Measurements from ENCODE around the gene TANGO2.

TANGO2 gene

GRCh38 chr22:19995611-19996339, 25.1 kb upstream of the TANGO2 start:
- Histone ChIP-seq H2AFZ (ENCODE audit: low read depth, low read length) (no peak overlapping the region), H3K9me3 (ENCODE audit: insufficient read depth, low read length, severe bottlenecking) (no peaks in the 10 kb centered on the region), H4K20me1 (ENCODE audit: insufficient read depth, low read length) (peaks cover 23% of the 10 kb centered on the region; the same call in 1 of the 2 replicates), H3K36me3 (ENCODE audit: insufficient read depth, low read length) (no peaks in the 10 kb centered on the region), H3K4me3 (ENCODE audit: low read depth in 1 of 2, low read length in 2 of 2) (no peak overlapping the region), H3K79me2 (ENCODE audit: insufficient read depth, low read length) (no peaks in the 10 kb centered on the region), H3K9ac (ENCODE audit: low read depth, low read length) (no peak overlapping the region), H3K27ac (ENCODE audit: low read length) (no peak overlapping the region), H3K4me2 (ENCODE audit: insufficient read depth, low read length) (no peak overlapping the region), H3K4me1 (ENCODE audit: insufficient read depth, low read length) (no peaks in the 10 kb centered on the region), H3K27me3 (ENCODE audit: insufficient read depth, low read length, poor library complexity) (no peaks in the 10 kb centered on the region)
- no peak for ATAC-seq (ENCODE audit: insufficient read depth, low read depth)
- DNase-seq = no peak
- TF ChIP-seq EZH2 (IDR thresholded peaks at IDR 0.05; ENCODE audit: borderline replicate concordance, low read depth, low read length, severe bottlenecking) = no peak
- TF ChIP-seq CTCF (IDR thresholded peaks at IDR 0.05; ENCODE audit: borderline replicate concordance, extremely low read depth, low read length, poor library complexity, severe bottlenecking) = no peak

- Histone ChIP-seq H3K27ac (ENCODE audit: low read length) (no peak overlapping the region), H4K20me1 (ENCODE audit: insufficient read depth, low read length) (peaks cover 18% of the 10 kb centered on the region; the same call in 1 of the 2 replicates), H3K4me2 (ENCODE audit: insufficient read depth, low read length) (no peak overlapping the region), H2AFZ (ENCODE audit: low read depth, low read length) (no peak overlapping the region), H3K79me2 (ENCODE audit: insufficient read depth, low read length) (no peaks in the 10 kb centered on the region), H3K4me3 (ENCODE audit: low read depth in 1 of 2, low read length in 2 of 2) (no peak overlapping the region), H3K4me1 (ENCODE audit: insufficient read depth, low read length) (no peaks in the 10 kb centered on the region), H3K36me3 (ENCODE audit: insufficient read depth, low read length) (no peaks in the 10 kb centered on the region), H3K27me3 (ENCODE audit: insufficient read depth, low read length, poor library complexity) (no peaks in the 10 kb centered on the region), H3K9ac (ENCODE audit: low read depth, low read length) (no peak overlapping the region), H3K9me3 (ENCODE audit: insufficient read depth, low read length, severe bottlenecking) (no peaks in the 10 kb centered on the region)
- TF ChIP-seq CTCF (IDR thresholded peaks at IDR 0.05; ENCODE audit: borderline replicate concordance, extremely low read depth, low read length, poor library complexity, severe bottlenecking) (no peak), EZH2 (IDR thresholded peaks at IDR 0.05; ENCODE audit: borderline replicate concordance, low read depth, low read length, severe bottlenecking) (no peak)
- no peak for ATAC-seq (ENCODE audit: insufficient read depth, low read depth)
- DNase-seq = no peak
These were observed 24.1 kb upstream of the TANGO2 start for GRCh38 chr22:19996694-19997384.

- ATAC-seq (ENCODE audit: insufficient read depth, low read depth) = no peak
- Histone ChIP-seq H3K9me3 (ENCODE audit: insufficient read depth, low read length, severe bottlenecking) (no peaks in the 10 kb centered on the region), H3K27ac (ENCODE audit: low read length) (no peak overlapping the region), H3K36me3 (ENCODE audit: insufficient read depth, low read length) (no peaks in the 10 kb centered on the region), H3K4me1 (ENCODE audit: insufficient read depth, low read length) (no peaks in the 10 kb centered on the region), H3K4me3 (ENCODE audit: low read depth in 1 of 2, low read length in 2 of 2) (no peak overlapping the region), H3K79me2 (ENCODE audit: insufficient read depth, low read length) (no peaks in the 10 kb centered on the region), H3K9ac (ENCODE audit: low read depth, low read length) (no peak overlapping the region), H4K20me1 (ENCODE audit: insufficient read depth, low read length) (peaks cover 18% of the 10 kb centered on the region; the same call in 1 of the 2 replicates), H2AFZ (ENCODE audit: low read depth, low read length) (no peak overlapping the region), H3K27me3 (ENCODE audit: insufficient read depth, low read length, poor library complexity) (no peaks in the 10 kb centered on the region), H3K4me2 (ENCODE audit: insufficient read depth, low read length) (no peak overlapping the region)
- DNase-seq = no peak
- TF ChIP-seq CTCF (IDR thresholded peaks at IDR 0.05; ENCODE audit: borderline replicate concordance, extremely low read depth, low read length, poor library complexity, severe bottlenecking) = no peak
- TF ChIP-seq EZH2 (IDR thresholded peaks at IDR 0.05; ENCODE audit: borderline replicate concordance, low read depth, low read length, severe bottlenecking) = no peak
These were observed 23.2 kb upstream of the TANGO2 start for GRCh38 chr22:19997561-19998231.
